GM10248 (cell line): ENCODE results near the gene ARRDC4.

Experiments used
- CTCF ChIA-PET: fragments of 300-600 bp; sonication (Branson Sonifier 250); formaldehyde crosslinking; extraction: SDS; loops from one replicate; lab custom pipeline; 2021; ENCODE audit warnings: antibody characterized with exemption; lab: Yijun Ruan, JAX
- POLR2A ChIA-PET: fragments of 350-650 bp; sonication (Branson Sonifier 250); formaldehyde crosslinking; extraction: SDS; loops from one replicate; lab custom pipeline; 2020; ENCODE audit warnings: antibody characterized with exemption; lab: Yijun Ruan, JAX
- DNase-seq: peaks from one replicate; pipeline ENCODE4 v3.0.0; 2012; ENCODE audit errors: extremely low spot score
- TF ChIP-seq, protein P1 (sequence below): IDR thresholded peaks from 2 replicates; pipeline ENCODE4 v1.5.1; 2012; ENCODE audit warnings: mild to moderate bottlenecking, low read depth; ENCODE audit errors: extremely low read depth, missing control alignments, control extremely low read depth

ARRDC4 gene

DNA sequence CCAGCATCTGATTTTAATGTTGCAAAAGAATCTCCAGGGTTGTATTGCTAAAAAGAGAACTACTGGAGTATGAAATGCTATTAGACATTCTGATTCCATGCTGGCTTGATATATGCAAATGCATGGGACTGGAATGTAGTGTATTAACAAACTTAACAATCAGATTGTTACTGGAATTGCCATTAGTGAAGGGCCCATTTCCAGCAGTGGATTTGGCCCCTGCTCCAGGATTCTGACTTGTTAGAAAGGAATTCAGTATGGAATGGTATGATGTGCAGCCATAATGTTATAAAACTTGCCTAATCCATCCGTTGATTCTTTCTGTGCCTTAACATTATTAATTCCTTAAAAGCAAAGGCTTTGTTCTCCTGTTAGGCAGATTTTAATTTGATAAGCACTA, 7.9 kb downstream of the ARRDC4 start:
- TF ChIP-seq, protein P1, sequence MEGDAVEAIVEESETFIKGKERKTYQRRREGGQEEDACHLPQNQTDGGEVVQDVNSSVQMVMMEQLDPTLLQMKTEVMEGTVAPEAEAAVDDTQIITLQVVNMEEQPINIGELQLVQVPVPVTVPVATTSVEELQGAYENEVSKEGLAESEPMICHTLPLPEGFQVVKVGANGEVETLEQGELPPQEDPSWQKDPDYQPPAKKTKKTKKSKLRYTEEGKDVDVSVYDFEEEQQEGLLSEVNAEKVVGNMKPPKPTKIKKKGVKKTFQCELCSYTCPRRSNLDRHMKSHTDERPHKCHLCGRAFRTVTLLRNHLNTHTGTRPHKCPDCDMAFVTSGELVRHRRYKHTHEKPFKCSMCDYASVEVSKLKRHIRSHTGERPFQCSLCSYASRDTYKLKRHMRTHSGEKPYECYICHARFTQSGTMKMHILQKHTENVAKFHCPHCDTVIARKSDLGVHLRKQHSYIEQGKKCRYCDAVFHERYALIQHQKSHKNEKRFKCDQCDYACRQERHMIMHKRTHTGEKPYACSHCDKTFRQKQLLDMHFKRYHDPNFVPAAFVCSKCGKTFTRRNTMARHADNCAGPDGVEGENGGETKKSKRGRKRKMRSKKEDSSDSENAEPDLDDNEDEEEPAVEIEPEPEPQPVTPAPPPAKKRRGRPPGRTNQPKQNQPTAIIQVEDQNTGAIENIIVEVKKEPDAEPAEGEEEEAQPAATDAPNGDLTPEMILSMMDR, result no peak
- no peak for DNase-seq
- ChIA-PET POLR2A (no interaction called here), CTCF (no interaction called here)

DNA sequence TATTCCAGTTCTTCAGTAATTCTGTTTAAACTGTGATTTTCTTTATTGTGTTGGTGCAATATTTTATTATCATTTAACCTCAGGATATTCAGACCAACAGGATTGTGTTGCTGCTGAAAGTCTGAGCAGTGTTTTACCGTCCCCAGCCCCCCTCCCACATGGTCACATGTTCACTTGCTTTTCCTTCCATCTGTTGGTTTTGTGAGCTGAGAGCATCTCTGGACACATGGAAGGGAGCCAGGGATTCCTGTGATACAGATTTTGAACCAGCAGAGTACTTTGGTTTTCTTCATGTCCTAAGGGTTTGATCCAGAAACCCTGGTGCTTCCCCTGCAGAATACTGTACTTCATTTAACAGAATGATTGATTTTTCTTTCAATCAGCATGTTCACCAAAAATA, 11.9 kb downstream of the ARRDC4 start:
- ChIA-PET POLR2A (no interaction called here), CTCF (no interaction called here)
- no peak for DNase-seq
- TF ChIP-seq, protein P1, result no peak

DNA sequence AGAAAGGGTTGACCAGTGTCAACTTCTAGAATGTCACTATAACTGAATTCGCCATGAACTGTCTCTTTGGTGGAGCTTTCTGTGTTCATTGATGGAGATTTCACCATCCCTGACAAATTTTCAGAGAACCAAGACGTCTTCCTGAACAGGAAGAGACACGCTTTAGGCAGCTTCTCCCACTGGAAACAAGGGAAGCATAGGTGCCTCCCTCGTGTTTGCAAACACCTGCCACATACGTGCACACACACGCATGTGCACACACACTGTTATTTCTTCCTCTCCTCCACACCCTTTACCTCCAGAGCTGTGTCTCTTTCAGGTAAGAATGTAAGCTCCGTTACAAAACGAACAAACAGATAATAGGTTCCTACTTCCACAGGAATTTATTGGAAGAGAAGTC, 15.6 kb downstream of the ARRDC4 start:
- TF ChIP-seq, protein P1, result no peak
- CTCF ChIA-PET, result interaction anchor here (1.2 to 1.3 kb wide), 2 partner anchors 26 to 202 kb away, joined by 3 read pairs; no protein-coding TSS in a partner anchor
- DNase-seq, result no peak
- POLR2A ChIA-PET, result no interaction called here

DNA sequence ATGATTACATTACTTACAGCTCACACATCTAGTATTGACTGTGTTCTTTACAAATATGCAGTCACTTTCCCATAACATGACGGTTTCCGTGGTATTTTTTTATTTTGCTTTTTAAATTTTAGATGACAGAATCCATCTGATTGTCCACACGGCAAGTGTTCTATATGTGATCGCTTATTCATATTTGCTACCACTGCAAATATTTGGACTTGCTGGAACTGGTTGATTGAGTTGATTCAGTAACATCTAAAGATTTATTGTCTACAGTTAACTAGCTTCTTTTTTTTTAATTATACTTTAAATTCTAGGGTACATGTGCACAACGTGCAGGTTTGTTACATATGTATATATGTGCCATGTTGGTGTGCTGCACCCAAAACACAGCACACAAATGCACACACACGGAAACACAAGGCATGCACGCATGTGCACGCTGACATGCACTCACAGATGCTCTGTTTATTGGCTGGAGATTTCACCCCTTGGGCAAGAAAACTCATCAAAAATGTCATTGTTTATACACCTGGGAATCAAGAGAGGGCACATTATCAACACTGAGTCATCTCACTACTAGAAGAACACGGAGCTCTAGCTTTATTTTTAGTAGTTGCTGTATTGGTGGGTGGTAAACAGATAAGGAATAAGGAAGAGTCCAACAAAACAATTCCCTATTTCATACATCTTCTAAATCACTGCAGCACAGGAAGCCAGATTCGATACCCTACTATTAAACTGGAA, 16.4 kb downstream of the ARRDC4 start:
- POLR2A ChIA-PET, result no interaction called here
- no peak for DNase-seq
- TF ChIP-seq, protein P1, result no peak
- CTCF ChIA-PET, result interaction anchor here (1.2 to 1.4 kb wide), 3 partner anchors 19 to 201 kb away, joined by 3 to 4 read pairs (median 3); no protein-coding TSS in a partner anchor

DNA sequence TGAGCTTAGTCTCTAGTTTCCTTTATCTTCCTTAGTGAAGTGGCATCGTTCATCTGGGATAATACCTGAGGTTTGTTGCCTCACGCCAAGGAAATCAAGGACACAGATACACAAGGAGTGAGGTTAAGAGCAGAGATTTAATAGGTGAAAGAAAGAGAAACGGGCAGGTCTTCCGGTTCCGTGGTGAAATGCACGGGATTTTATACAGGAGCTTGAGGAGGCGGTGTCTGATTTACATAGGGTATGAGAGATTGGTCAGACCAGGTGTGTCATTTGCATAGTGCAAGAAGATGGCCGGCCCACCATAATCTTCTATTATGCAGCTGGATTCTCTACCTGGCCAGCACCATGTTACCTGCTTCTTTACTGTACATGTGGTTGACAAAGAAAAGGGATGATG, 17.2 kb downstream of the ARRDC4 start:
- DNase-seq, result no peak
- CTCF ChIA-PET, result interaction anchor here (1.4 kb wide), 1 partner anchor 18 kb away, joined by 4 read pairs; no protein-coding TSS in a partner anchor
- TF ChIP-seq, protein P1, result no peak
- POLR2A ChIA-PET, result no interaction called here

DNA sequence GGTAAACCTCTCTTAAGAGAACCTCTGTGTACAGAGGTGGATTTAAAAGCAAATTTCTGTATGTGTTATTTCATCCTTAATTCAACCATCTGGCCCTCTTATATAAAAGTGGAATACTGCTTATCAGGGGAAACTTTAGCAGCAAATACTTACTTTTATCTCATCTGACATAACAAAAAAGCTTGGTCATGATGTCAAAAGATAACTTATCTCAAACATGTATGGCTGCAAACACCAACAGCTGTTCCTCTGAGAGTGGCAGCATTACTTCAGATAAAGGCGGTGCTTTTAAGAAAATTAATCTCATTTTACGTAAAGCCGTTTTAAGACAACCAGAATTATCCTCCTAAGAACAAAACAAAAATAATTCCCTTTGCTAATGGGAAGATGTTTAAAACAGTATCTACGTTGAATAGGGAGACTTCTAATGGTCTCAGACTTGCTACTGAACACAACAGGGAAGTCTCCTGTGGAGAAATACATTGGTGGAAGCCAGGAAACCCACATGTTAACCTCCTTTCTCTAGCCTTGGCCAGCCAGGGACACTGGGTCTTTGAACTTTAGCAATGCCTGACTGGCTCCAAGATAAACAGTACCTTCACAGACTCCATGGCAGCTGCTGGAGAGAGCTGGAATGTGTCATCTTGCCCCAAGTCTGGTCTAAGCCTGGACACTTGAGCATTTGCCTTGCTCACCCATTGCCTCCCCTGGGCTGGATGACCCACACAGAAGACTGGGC, 18.1 kb downstream of the ARRDC4 start:
- CTCF ChIA-PET, result interaction anchor here (0.5 kb wide), 1 partner anchor 512 kb away, joined by 3 read pairs; no protein-coding TSS in a partner anchor
- TF ChIP-seq, protein P1, result no peak
- POLR2A ChIA-PET, result no interaction called here
- DNase-seq, result no peak
